Mesothelial cell of epicardium (in vitro differentiated cells): ENCODE results near the gene ANKRD22. TPM values are rescaled to one million over a fixed set of nuclear protein-coding genes. Genes with fewer than 3 reads are reported as not detected.

Experiments used
- DNase-seq, 2 experiments: peaks; one replicate each; pipeline ENCODE4 v3.0.0; 2021; ENCODE audit warnings: low spot score in 2 of 2; ENCODE audit not compliant: unreplicated experiment in 2 of 2
- H3K27ac Mint-ChIP-seq: 2 replicates; pipeline ENCODE4 v1.8.0; 2021; ENCODE audit warnings: mixed read lengths
- H3K27me3 Mint-ChIP-seq: 2 replicates; pipeline ENCODE4 v1.8.0; 2021; ENCODE audit warnings: low read depth, mixed read lengths
- H3K36me3 Mint-ChIP-seq: 2 replicates; pipeline ENCODE4 v1.8.0; 2021; ENCODE audit warnings: mixed read lengths
- H3K4me1 Mint-ChIP-seq: 2 replicates; pipeline ENCODE4 v1.8.0; 2021; ENCODE audit warnings: mixed read lengths
- H3K4me3 Mint-ChIP-seq: 2 replicates; pipeline ENCODE4 v1.8.0; 2021; ENCODE audit warnings: mild to moderate bottlenecking, moderate library complexity, mixed read lengths
- H3K9me3 Mint-ChIP-seq: 2 replicates; pipeline ENCODE4 v1.8.0; 2021; ENCODE audit warnings: mixed read lengths
- total RNA-seq: library from RNA; stranded (reverse); gene quantifications from 3 replicates; pipeline ENCODE4 v1.2.1, GENCODE V29; 2021
- TF ChIP-seq, protein P1 (sequence below): fragments of 200-600 bp; sonication (generic); IDR thresholded peaks from one replicate; pipeline ENCODE4 v1.5.0; 2021; ENCODE audit warnings: antibody characterized with exemption; ENCODE audit not compliant: unreplicated experiment

Gene ANKRD22
- total RNA-seq, 1 donor from 2014 or later: 0.63 TPM

DNA sequence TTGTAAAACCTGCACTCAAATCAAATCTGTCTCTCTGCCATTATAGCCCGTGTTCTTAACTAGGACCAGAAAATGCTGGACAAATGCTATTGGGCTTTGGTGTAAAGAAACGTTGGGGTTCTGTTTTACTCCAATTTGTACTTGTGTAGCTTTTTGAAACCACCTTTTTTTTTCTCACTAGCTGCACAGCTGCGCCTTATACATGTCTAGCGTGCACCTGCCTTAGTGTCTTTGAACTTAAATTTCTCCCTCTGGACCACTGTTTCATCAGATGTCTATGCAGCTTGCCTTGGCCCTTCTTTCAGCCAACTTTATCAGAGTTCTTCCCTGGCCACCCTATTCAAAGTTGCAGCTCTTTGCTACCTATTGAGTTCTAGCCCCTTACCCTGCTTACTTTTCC, 42.0 kb downstream of the ANKRD22 start:
- Mint-ChIP-seq H3K4me1 (peaks cover 11% of the 10 kb centered on the region), H3K9me3 (no peaks in the 10 kb centered on the region), H3K36me3 (no peaks in the 10 kb centered on the region), H3K27me3 (peaks cover 15% of the 10 kb centered on the region), H3K4me3 (no peak overlapping the region), H3K27ac (no peak overlapping the region)
- TF ChIP-seq, protein P1, sequence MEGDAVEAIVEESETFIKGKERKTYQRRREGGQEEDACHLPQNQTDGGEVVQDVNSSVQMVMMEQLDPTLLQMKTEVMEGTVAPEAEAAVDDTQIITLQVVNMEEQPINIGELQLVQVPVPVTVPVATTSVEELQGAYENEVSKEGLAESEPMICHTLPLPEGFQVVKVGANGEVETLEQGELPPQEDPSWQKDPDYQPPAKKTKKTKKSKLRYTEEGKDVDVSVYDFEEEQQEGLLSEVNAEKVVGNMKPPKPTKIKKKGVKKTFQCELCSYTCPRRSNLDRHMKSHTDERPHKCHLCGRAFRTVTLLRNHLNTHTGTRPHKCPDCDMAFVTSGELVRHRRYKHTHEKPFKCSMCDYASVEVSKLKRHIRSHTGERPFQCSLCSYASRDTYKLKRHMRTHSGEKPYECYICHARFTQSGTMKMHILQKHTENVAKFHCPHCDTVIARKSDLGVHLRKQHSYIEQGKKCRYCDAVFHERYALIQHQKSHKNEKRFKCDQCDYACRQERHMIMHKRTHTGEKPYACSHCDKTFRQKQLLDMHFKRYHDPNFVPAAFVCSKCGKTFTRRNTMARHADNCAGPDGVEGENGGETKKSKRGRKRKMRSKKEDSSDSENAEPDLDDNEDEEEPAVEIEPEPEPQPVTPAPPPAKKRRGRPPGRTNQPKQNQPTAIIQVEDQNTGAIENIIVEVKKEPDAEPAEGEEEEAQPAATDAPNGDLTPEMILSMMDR: no peak
- no peak for DNase-seq

DNA sequence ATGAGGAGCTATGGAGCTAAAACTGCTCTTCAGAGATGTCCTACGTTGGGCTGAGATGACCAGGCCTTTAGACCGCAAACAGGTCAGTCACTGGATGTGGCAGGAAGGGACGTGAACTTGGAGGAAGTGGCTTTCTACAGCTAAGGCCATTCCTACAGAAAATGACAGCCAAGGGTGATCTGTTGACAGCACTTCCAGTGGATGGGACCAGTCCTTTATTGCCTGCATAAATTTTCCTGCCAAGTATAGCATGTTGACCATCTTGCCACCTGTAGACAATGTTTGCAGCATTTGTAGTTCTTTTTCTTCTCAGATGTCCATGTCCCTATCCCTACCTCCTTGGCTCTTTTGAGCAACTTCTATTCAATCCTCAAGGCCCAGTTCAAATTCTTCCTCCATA, 45.7 kb downstream of the ANKRD22 start:
- no peaks in the 10 kb centered on the region for H3K36me3 Mint-ChIP-seq
- no peak overlapping the region for H3K27ac Mint-ChIP-seq
- peaks cover 7% of the 10 kb centered on the region for H3K27me3 Mint-ChIP-seq
- peaks cover 3% of the 10 kb centered on the region for H3K4me1 Mint-ChIP-seq
- TF ChIP-seq, protein P1: no peak
- H3K9me3 Mint-ChIP-seq: no peaks in the 10 kb centered on the region
- no peak for DNase-seq
- no peak overlapping the region for H3K4me3 Mint-ChIP-seq

DNA sequence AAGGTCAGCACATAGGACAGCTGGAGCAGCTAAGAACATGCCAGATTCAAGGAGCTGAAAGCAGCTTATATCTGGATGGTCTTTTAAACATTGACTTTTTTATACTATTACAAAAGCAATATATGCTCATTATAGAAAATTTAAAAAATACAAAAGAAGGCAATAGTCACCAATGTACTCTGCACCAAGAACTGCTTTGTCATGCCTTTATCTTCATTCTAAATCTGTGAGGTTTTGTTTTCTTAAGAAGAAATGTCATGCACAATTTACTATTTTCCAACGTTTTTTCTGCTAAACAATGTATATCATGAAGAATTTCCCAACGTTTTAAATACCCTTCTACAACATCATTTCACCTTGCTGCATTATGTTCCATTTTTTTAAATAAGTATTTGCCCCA, 46.3 kb downstream of the ANKRD22 start:
- TF ChIP-seq, protein P1: no peak
- Mint-ChIP-seq H3K4me3 (no peak overlapping the region), H3K27me3 (peaks cover under 1% of the 10 kb centered on the region), H3K36me3 (no peaks in the 10 kb centered on the region), H3K9me3 (no peaks in the 10 kb centered on the region), H3K4me1 (peaks cover 3% of the 10 kb centered on the region), H3K27ac (no peak overlapping the region)
- no peak for DNase-seq

DNA sequence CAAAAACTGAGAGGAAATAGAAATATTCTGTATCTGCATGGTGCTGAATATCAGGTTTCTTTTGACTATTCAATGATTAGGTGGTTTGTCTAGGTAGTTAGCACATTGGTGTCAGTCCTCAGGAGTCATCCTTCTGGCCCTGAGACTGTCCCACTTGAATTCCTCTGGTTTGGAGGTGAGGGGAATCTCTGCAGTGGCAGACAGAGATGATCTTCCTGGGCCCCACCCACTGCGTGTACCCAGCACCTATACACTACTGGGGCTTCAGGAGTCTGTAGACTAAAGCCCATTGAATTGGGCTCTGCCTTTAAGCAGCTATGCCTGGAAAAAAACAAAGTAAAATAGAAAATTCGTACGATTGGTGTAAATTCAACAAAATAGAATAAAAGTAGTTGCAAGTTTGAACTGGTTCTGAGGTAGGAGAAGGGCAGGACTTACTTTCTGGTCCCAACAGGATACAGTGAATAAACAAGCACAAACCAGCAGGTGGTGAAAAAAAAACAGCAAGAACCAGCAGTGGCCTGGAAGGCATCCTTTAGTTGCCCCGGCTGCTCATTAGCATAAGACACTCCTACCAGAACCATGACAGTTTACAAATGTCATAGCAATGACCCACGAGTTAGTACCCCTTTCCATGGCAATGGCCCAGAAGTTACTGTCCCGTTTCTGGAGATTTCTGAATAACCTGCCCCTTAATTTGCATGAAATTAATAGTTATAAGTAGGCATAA, 47.4 kb downstream of the ANKRD22 start:
- H3K36me3 Mint-ChIP-seq: no peaks in the 10 kb centered on the region
- no peak for DNase-seq
- TF ChIP-seq, protein P1: no peak
- no peaks in the 10 kb centered on the region for H3K9me3 Mint-ChIP-seq
- H3K4me3 Mint-ChIP-seq: no peak overlapping the region
- H3K27me3 Mint-ChIP-seq: no peaks in the 10 kb centered on the region
- peaks cover 3% of the 10 kb centered on the region for H3K4me1 Mint-ChIP-seq
- H3K27ac Mint-ChIP-seq: no peak overlapping the region

DNA sequence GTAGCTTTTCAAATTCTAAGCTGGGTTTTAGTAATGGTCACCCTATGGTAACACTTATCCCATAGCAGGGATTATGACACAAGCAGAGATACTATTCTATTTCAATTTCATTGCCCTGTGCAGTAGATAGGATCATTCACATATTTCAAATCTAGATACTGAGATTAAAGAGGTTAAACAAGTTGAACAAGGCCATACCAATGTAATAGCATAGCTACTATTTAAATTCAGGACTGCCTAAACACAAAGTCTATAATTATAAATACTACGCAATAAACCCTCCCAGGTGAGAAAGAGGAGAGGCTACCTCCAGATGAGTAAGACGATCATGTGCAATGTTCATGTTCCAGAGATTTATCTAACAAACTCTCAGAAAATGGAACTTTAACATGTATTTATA, 48.0 kb downstream of the ANKRD22 start:
- H3K9me3 Mint-ChIP-seq: no peaks in the 10 kb centered on the region
- no peaks in the 10 kb centered on the region for H3K36me3 Mint-ChIP-seq
- TF ChIP-seq, protein P1: no peak
- H3K4me3 Mint-ChIP-seq: no peak overlapping the region
- H3K27ac Mint-ChIP-seq: no peak overlapping the region
- DNase-seq: no peak
- no peaks in the 10 kb centered on the region for H3K27me3 Mint-ChIP-seq
- peaks cover 3% of the 10 kb centered on the region for H3K4me1 Mint-ChIP-seq
